Measurements from ENCODE around the gene LTBP1. TPM values are rescaled to one million over a fixed set of nuclear protein-coding genes. Genes with fewer than 3 reads are reported as not detected.

Gene LTBP1
- total and polyA plus RNA-seq, 10 of the 15 experiments (the other 5 are each of a cell fraction or from before 2014, with no cell fraction given) = 0.01 to 0.28 (median 0.12) TPM; not detected in 2

GRCh38 chr2:33406622-33407021 is 459.9 kb downstream of the LTBP1 start:
- Histone ChIP-seq H3K36me3 (ENCODE audit: control insufficient read depth in 2 of 2, insufficient read depth in 2 of 2, low read length in 1 of 2) (no peaks in the 10 kb centered on the region), H4K20me1 (ENCODE audit: control insufficient read depth, insufficient read depth) (no peaks in the 10 kb centered on the region), H3K4me1 (ENCODE audit: control insufficient read depth, insufficient read depth, low read length) (no peaks in the 10 kb centered on the region), H3K79me2 (ENCODE audit: control insufficient read depth, insufficient read depth, low read length) (no peaks in the 10 kb centered on the region), H3K9ac (ENCODE audit: control insufficient read depth, insufficient read depth, low read length) (no peak overlapping the region), H3K4me2 (ENCODE audit: control insufficient read depth, insufficient read depth) (no peak overlapping the region), H3K27ac (ENCODE audit: control insufficient read depth, insufficient read depth) (no peak overlapping the region), H2AFZ (ENCODE audit: control insufficient read depth, low read depth, low read length) (no peak overlapping the region), H3K9me3 (replicated peaks; ENCODE audit: control insufficient read depth, insufficient read depth, low read length) (no peaks in the 10 kb centered on the region; the same call in 2 of the 3 replicates), H3K4me3 (no peak overlapping the region), H3K27me3 (replicated peaks in 1 of 2; ENCODE audit: control insufficient read depth in 2 of 2, insufficient read depth in 2 of 2, low read length in 1 of 2) (no peaks in the 10 kb centered on the region)
- ATAC-seq = no peak
- SMC1A ChIA-PET (ENCODE audit: uncharacterized antibody, unreplicated experiment) = interaction anchor here (0.7 to 1.0 kb wide), 3 partner anchors 16 to 690 kb away, joined by 3 read pairs; no protein-coding TSS in a partner anchor
- intact Hi-C loops (cut with micrococcal nuclease; ENCODE audit: unreplicated experiment) = no loop called here
- no TSS peak for BruUV-seq (replicated peaks)
- in situ Hi-C loops (cut with MboI) = no loop called here
- RAD21 ChIA-PET (ENCODE audit: unreplicated experiment) = interaction anchor here (1.1 kb wide), 1 partner anchor 176 kb away, joined by 3 read pairs; no protein-coding TSS in a partner anchor
- WGBS (ENCODE audit: insufficient coverage, insufficient replicate concordance, low lambda C conversion rate, missing lambda C conversion rate) = 14% methylated on average over 2 of the region's 2 CpGs
- TF ChIP-seq TARDBP (IDR thresholded peaks at IDR 0.05; ENCODE audit: borderline replicate concordance) (no peak), GABPA (IDR thresholded peaks at IDR 0.05; ENCODE audit: low read depth) (no peak), SKIL (IDR thresholded peaks at IDR 0.05; ENCODE audit: low read depth, poor library complexity, severe bottlenecking) (no peak), NFYB (IDR thresholded peaks at IDR 0.05; ENCODE audit: insufficient read depth, low read depth, low read length) (no peak), ZNF207 (IDR thresholded peaks at IDR 0.05; ENCODE audit: borderline replicate concordance) (no peak), SIN3A (IDR thresholded peaks at IDR 0.05; ENCODE audit: low read depth, low read length) (no peak), MYB (IDR thresholded peaks at IDR 0.05; ENCODE audit: borderline replicate concordance, low read depth, low read length) (no peak), HDAC2 (IDR thresholded peaks at IDR 0.05) (no peak), LARP7 (IDR thresholded peaks at IDR 0.05) (no peak), CREB1 (IDR thresholded peaks at IDR 0.05; ENCODE audit: low read depth) (no peak), JUNB (IDR thresholded peaks at IDR 0.05) (no peak), NRF1 (conservative IDR thresholded peaks at IDR 0.05; ENCODE audit: low read depth, low read length) (no peak)
- CTCF ChIA-PET = interaction anchor here (0.6 to 1.9 kb wide), 3 partner anchors 12 to 751 kb away, joined by 3 to 10 read pairs (median 4); no protein-coding TSS in a partner anchor
- POLR2A ChIA-PET = interaction anchor here (0.6 to 0.8 kb wide), 3 partner anchors 10 to 1533 kb away, joined by 3 to 4 read pairs (median 3); no protein-coding TSS in a partner anchor
- FAIRE-seq = no peak
- no peak for DNase-seq (ENCODE audit: low read depth, low spot score)

Data from GM12878 (cell line).